ENCODE data around the gene RCL1.
A peak's percentile ranks its signal among the peaks of the same experiment; 100 is the strongest.
"Not testable (repeated sequence)": the region's sequence is repeated elsewhere in the genome, so short reads cannot be mapped to it uniquely, and the experiment has no call there.

RCL1 gene

GRCh38 chr9:4792572-4793458 is at the start of gene RCL1:
TSS of gene RCL1 (plus strand) at chr9:4792944. CDS start at chr9:4793092, 148 bp downstream.
- DNase-seq (ENCODE audit: low read depth), result peak; percentile 91

- no peak for DNase-seq (ENCODE audit: low read depth)
Observed at GRCh38 chr9:4743131-4743875, 49.4 kb upstream of the RCL1 start.

DNA sequence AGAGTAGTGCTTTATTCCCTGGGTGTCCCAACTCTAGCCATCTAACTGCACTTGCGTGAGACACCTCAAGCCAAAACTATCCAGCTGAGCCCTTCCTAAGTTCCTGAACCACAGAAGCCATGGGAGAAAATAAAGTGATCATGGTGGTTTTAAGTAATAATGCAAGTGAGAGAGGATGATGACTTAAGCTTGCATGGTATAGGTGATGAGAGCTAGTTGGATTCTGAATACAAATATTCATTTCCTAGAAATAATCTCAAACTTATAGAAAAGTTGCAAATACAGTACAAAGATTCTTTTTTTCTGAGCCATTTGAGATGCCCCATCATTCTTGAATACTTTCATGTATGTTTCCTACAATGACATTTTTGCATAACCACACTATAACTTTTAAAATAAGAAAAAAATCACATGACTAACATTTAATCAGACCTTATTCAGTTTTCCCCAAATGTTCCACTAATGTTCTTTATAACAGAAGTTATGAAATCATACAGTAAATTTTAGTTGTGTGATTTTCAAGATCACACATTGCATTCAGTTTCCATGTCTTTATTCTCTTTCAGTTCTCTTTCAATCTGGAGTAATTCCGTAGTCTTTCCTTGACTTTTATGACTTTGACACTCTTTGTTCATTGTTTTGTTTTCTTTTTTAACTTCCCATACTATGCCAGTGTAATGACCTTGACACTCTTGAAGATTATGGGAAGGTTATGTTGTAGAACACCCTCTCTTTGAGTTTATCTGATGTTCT is 46.3 kb upstream of the RCL1 start:
- DNase-seq (ENCODE audit: low read depth), result no peak

DNA sequence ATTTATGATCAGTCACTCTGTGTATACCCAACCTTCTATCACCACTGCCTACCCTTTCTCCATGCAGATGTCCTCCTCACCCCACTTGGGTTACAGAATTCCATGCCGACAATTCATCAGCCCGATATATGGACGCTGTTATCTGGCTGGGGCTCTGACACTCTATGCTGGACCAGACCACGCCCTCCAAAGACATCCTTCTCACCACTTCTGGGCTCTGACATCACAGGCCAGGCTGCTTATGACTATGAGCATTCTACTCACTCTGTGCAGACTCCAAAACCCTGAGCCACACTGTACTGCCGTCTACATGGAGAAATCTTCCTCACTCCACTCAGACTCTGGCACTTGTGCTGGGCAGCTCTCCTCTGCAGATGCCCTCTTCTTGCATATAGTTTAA is 44.1 kb upstream of the RCL1 start:
- no peak for DNase-seq (ENCODE audit: low read depth)

DNA sequence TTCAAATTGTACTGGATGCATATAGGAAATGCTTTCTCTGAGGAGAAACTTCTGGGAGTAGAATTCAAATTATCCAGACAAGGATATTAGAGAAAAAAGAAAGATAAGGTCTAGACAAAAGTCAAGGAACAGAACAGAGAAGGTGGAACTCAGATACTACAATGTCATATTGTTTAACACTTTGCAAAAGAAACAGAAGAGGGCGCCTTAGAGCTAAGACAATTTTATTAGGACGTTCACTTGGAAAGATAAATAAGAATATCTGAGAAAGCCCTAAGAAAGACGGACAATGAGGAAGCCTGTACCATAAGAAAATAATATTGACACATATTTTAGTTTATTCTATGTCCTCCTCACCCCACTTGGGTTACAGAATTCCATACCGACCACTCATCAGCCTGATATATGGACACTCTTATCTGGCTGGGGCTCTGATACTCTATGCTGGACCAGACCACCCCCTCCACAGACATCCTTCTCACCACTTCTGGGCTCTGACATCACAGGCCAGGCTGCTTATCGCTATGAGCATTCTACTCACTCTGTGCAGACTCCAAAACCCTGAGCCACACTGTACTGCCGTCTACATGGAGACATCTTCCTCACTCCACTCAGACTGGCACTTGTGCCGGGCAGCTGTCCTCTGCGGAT is 42.6 kb upstream of the RCL1 start:
- DNase-seq (ENCODE audit: low read depth), result no peak

- not testable (repeated sequence) for DNase-seq (ENCODE audit: low read depth)
Observed at GRCh38 chr9:4754530-4754929, 38.2 kb upstream of the RCL1 start.

DNA sequence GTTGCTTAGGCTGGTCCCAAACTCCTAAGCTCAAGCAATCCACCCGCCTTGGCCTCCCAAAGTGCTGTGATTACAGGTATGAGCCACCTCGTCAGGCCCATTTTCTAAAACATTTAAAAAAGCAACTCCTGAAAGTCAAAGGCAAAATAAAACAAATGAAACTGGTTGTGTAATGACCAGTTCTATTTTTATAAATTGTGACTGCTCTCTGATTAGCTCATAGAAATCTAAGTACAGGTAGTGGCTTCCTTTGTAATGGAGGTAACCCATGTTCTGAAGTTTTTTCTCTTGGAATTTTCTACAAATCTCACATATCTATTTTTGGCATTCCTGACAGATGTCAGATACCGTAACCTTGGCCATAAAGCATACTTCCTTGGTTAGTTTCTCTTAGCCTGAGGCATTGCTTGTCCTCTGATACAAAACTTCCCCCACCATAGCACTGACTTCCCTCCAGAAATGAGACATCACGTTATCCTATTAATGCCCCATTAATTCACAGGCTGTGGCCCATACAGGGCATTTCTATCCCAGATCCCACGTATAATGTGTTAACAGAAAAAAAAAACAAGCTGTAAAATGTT is 37.6 kb upstream of the RCL1 start:
- no peak for DNase-seq (ENCODE audit: low read depth)

GRCh38 chr9:4756420-4756819 is 36.3 kb upstream of the RCL1 start:
- DNase-seq (ENCODE audit: low read depth), result no peak

- DNase-seq (ENCODE audit: low read depth), result no peak
Observed at GRCh38 chr9:4760122-4760521, 32.6 kb upstream of the RCL1 start.

- DNase-seq (ENCODE audit: low read depth), result peak; percentile 54
Observed at GRCh38 chr9:4762108-4762885, 30.4 kb upstream of the RCL1 start.

DNA sequence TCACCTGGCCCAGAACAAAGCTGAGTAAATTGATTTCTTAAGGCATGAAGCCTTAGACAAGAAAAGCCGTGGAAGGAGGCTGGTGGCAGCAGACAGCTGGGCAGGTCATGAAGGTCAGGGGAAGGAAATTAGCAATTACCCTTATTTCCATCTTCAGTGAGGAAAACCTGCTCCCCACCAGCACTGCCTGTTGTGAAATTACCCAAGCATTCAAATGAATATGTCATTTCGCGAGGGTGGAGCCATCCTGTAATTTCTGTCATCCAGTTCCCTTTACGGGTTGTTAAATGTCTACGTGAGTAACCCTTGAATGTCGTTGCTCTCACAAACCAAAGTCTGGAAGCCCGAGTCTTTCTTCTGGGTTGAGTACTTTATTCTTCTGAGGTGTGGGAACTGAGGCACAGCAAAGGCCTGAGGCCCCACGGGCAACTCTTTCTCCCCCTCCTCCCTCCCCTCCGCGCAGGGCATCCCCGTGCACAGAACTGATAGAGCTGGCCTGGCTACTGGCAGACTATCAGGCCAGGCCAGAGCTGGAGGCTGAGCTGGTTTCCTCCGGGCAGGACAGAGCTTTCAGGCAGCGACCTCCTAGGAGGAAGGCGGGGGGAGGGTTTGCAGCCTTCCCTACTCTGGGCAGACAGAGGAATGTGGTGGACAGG is 29.7 kb upstream of the RCL1 start:
- no peak for DNase-seq (ENCODE audit: low read depth)

- no peak for DNase-seq (ENCODE audit: low read depth)
Observed at GRCh38 chr9:4764033-4764432, 28.7 kb upstream of the RCL1 start.

DNA sequence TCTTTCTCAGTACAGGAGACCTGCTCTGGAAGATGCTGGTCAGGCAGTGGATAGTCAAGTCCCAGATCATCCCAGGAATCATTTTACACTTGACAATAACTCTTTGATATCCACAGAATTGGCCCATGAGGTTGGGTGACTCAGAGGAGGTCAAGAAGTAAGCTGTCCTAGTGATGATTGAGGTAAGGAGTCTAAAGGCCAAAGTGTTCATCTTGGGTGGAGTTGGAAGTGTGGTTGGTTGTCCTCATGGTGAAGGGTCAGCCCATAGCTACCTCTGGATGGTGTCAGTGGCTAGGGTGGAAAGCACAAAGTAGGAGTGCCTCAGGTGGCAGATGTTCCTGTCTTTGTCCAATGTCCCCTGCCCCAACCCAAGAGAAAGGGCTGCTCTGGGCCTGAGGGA is 24.1 kb upstream of the RCL1 start:
- no peak for DNase-seq (ENCODE audit: low read depth)

DNA sequence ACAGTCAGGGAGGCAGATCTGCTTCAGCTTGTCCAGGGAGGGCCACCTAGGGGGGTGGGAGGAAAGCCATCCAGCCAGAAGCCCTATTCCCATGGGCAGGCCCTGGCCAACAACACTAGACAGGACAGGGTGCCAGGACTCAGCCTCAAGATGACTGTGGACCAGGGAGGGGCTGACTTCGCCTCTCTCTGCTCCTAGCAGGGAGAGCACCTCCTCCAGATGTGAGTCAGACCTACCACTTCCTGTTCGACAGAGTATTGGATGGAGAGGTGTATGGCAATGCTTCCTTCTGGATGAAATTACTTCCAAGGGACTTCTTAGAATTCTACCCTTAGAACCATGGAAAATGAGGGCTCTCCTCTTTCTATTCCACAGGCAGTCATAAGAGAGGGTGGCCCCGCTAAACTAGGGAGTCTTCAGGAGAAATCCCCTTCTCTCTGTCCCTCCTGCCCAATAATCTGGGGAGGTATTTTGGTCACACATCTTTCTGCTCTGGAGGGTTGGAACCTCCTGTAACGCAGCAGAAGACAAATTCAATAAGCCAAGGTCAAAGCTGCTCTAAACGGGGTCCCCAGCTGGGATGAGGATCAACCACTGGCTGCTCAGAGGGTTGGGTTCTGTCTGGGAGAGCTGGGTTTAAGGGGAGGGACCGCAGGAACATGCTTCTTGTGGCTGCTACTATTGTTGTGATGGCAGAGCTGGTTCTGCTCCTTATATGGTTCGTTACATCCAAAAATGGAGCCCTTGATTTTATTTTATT is 23.2 kb upstream of the RCL1 start:
- no peak for DNase-seq (ENCODE audit: low read depth)

- no peak for DNase-seq (ENCODE audit: low read depth)
Observed at GRCh38 chr9:4771788-4772187, 21.0 kb upstream of the RCL1 start.

- peak; percentile 96 for DNase-seq (ENCODE audit: low read depth)
Observed at GRCh38 chr9:4774209-4774608, 18.5 kb upstream of the RCL1 start.

DNA sequence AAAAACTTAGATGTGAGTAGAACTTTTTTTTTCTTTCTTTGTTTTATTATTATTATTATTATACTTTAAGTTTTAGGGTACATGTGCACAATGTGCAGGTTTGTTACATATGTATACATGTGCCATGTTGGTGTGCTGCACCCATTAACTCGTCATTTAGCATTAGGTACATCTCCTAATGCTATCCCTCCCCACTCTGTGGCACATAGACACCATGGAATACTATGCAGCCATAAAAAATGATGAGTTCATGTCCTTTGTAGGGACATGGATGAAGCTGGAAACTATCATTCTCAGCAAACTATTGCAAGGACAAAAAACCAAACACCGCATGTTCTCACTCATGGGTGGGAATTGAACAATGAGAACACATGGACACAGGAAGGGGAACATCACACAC is 17.8 kb upstream of the RCL1 start:
- not testable (repeated sequence) for DNase-seq (ENCODE audit: low read depth)

GRCh38 chr9:4780651-4781050 is 12.1 kb upstream of the RCL1 start:
- DNase-seq (ENCODE audit: low read depth), result no peak

DNA sequence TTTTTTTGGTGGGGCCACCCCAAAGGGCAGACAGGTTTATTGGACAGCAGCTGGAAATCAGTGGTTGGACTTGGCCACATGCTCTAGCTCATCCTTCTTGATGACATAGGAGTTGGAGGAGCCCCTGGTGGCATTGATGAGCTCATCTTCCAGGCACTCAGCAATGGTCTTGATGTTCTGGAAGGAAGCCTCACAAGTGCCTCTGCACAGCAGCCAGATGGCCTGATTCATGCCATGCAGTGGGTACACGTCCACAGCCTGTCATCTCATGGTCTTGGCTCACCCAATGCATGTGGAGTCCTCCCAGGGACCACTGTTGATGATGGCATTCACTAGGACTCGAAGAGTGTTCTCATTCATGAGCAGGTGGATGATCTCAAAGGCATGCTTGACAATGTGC is 11.3 kb upstream of the RCL1 start:
- no peak for DNase-seq (ENCODE audit: low read depth)

DNA sequence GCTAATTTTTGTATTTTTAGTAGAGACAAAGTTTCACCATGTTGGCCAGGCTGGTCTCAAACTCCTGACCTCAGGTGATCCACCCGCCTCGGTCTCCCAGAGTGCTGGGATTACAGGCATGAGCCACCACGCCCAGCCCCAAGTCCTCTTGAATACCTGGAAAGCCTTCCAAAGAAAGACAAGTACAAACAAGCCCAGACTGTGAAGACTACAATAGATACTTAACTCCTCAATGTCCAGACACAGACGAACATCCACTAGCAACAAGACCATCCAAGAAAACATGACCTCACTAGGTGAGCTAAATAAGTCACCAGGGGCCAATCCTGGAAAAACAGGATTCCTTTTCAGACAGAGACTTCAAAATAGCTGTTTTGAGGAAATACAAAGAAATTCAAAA is 9.6 kb upstream of the RCL1 start:
- DNase-seq (ENCODE audit: low read depth), result not testable (repeated sequence)
